Mesothelial cell of epicardium (in vitro differentiated cells): Measurements from ENCODE around the gene MIPOL1. TPM values are rescaled to one million over a fixed set of nuclear protein-coding genes. Genes with fewer than 3 reads are reported as not detected.
"Not testable (repeated sequence)": the region's sequence is repeated elsewhere in the genome, so short reads cannot be mapped to it uniquely, and the experiment has no call there.

Source experiments
- DNase-seq, 2 experiments: peaks; one replicate each; pipeline ENCODE4 v3.0.0; 2021; ENCODE audit warnings: low spot score in 2 of 2; ENCODE audit not compliant: unreplicated experiment in 2 of 2
- H3K27ac Mint-ChIP-seq: 2 replicates; pipeline ENCODE4 v1.8.0; 2021; ENCODE audit warnings: mixed read lengths
- H3K27me3 Mint-ChIP-seq: 2 replicates; pipeline ENCODE4 v1.8.0; 2021; ENCODE audit warnings: low read depth, mixed read lengths
- H3K36me3 Mint-ChIP-seq: 2 replicates; pipeline ENCODE4 v1.8.0; 2021; ENCODE audit warnings: mixed read lengths
- H3K4me1 Mint-ChIP-seq: 2 replicates; pipeline ENCODE4 v1.8.0; 2021; ENCODE audit warnings: mixed read lengths
- H3K4me3 Mint-ChIP-seq: 2 replicates; pipeline ENCODE4 v1.8.0; 2021; ENCODE audit warnings: mild to moderate bottlenecking, moderate library complexity, mixed read lengths
- H3K9me3 Mint-ChIP-seq: 2 replicates; pipeline ENCODE4 v1.8.0; 2021; ENCODE audit warnings: mixed read lengths
- total RNA-seq: library from RNA; stranded (reverse); gene quantifications from 3 replicates; pipeline ENCODE4 v1.2.1, GENCODE V29; 2021
- TF ChIP-seq, protein P1 (sequence below): fragments of 200-600 bp; sonication (generic); IDR thresholded peaks from one replicate; pipeline ENCODE4 v1.5.0; 2021; ENCODE audit warnings: antibody characterized with exemption; ENCODE audit not compliant: unreplicated experiment

Gene MIPOL1
- total RNA-seq, 1 donor from 2014 or later: 28.4 TPM

DNA sequence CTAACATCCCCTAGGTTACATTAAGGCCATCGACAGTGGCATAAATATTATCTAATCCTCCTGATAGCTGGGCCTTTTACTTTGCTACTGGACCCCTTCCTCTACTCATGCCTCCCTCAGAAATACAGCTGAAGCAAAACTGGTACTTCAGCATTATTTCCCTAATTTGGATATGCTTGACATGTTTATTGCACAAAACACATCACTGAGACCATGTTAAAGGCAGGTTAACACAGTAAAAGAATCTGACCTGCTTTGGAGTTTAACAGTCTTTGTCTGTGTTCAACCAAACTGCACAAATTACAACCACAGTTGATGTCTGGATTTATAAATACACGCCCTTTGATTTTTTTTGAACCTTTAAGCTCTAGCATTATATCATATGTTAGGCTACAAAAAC lies 240.7 kb downstream of the MIPOL1 start:
- Mint-ChIP-seq H3K27ac (peak overlapping the region; percentile 26), H3K9me3 (peaks cover 31% of the 10 kb centered on the region), H3K27me3 (no peaks in the 10 kb centered on the region), H3K4me3 (no peak overlapping the region), H3K4me1 (peaks cover 20% of the 10 kb centered on the region), H3K36me3 (peaks cover 32% of the 10 kb centered on the region)
- TF ChIP-seq, protein P1, sequence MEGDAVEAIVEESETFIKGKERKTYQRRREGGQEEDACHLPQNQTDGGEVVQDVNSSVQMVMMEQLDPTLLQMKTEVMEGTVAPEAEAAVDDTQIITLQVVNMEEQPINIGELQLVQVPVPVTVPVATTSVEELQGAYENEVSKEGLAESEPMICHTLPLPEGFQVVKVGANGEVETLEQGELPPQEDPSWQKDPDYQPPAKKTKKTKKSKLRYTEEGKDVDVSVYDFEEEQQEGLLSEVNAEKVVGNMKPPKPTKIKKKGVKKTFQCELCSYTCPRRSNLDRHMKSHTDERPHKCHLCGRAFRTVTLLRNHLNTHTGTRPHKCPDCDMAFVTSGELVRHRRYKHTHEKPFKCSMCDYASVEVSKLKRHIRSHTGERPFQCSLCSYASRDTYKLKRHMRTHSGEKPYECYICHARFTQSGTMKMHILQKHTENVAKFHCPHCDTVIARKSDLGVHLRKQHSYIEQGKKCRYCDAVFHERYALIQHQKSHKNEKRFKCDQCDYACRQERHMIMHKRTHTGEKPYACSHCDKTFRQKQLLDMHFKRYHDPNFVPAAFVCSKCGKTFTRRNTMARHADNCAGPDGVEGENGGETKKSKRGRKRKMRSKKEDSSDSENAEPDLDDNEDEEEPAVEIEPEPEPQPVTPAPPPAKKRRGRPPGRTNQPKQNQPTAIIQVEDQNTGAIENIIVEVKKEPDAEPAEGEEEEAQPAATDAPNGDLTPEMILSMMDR: no peak
- no peak for DNase-seq

DNA sequence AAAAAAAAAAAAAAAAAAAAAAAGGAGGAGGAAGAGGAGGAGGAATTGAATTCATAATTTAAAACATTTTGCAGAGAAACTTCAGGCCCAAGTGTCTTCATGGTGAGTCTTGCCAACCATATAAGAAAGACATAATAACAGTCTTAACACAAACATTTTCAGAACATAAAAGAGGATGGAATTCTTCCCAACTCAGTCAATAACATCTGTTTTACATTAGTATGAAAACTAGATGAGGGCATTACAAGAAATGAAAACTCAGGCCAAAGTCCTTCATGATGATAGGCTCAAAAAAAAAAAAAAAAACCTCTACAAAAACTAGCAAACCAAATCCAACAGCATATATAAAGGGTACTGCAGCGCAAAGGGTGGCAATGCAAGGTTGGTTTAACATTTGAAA lies 245.7 kb downstream of the MIPOL1 start:
- Mint-ChIP-seq H3K27ac (no peak overlapping the region), H3K9me3 (peaks cover 30% of the 10 kb centered on the region), H3K36me3 (peaks cover 24% of the 10 kb centered on the region), H3K4me3 (no peak overlapping the region), H3K4me1 (peaks cover 21% of the 10 kb centered on the region), H3K27me3 (no peaks in the 10 kb centered on the region)
- DNase-seq: no peak
- TF ChIP-seq, protein P1: no peak

DNA sequence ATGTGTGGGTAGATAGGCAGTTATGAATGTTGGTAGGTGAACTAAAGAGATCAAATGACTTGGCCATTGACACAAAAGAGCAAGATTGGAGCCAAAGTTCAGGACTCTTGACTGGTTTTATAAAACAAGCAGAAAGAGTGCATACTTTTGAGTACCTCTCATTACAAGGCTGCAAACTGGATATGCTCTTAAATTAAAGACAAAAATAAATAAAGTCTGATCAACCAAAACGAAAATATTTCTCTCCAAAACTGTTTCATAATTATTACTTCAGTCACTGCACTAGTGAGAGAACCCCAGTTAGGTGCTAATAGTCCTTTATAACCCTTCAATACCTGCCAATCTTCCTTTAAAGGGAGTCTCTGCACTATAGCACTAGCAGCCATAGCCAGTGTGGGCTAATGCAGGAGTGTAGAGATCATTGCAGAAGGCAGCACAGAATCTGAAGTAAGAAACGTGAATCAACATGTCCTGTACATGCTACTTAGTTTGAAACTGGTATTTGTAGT lies 250.2 kb downstream of the MIPOL1 start:
- H3K36me3 Mint-ChIP-seq: peaks cover 13% of the 10 kb centered on the region
- no peak for DNase-seq
- peaks cover 16% of the 10 kb centered on the region for H3K9me3 Mint-ChIP-seq
- peaks cover 35% of the 10 kb centered on the region for H3K4me1 Mint-ChIP-seq
- peak overlapping the region; percentile 78 for H3K27ac Mint-ChIP-seq
- TF ChIP-seq, protein P1: no peak
- no peaks in the 10 kb centered on the region for H3K27me3 Mint-ChIP-seq
- no peak overlapping the region for H3K4me3 Mint-ChIP-seq

DNA sequence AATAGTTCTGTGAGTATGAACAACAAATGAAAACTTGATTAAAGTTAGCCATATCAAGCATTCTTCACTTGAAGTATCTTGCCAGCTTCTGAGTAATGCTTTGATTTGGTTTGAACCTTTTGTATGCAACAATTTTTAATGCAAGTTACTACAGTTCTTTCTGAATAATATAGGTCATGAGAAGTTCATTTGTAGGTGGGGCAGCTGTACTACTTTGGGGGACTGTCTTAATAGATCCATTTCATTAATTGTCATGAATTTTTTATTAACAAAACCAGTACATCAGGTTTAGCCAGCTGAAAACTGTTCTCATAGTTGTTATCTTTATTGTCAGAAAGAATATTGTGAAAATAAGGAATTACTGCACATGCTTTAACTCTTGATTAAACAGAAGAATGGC lies 254.6 kb downstream of the MIPOL1 start:
- Mint-ChIP-seq H3K9me3 (peaks cover 4% of the 10 kb centered on the region), H3K4me1 (peaks cover 54% of the 10 kb centered on the region), H3K27ac (peak overlapping the region; percentile 85), H3K4me3 (peak overlapping the region; percentile 22), H3K27me3 (no peaks in the 10 kb centered on the region), H3K36me3 (peaks cover 4% of the 10 kb centered on the region)
- TF ChIP-seq, protein P1: no peak
- no peak for DNase-seq

DNA sequence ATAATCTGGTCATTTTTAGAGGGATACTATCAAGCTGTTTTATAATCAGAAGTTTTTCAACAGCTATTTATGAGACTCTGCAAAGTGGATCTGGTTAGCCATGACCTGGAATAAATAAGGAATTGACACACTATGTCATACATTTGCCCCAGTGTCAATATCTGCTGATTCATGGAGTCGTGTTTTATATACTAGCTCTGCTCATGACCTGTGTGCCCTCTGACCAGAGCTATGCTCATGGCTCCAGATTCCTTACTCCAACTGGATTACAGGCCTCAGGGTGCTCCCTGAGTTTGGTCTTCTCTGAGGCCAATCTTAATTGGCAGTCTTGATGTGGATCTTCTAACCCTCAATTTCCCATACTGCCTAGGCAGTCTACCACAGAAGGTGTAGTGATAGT lies 256.2 kb downstream of the MIPOL1 start:
- Mint-ChIP-seq H3K36me3 (peaks cover 2% of the 10 kb centered on the region), H3K4me1 (peaks cover 37% of the 10 kb centered on the region), H3K27me3 (no peaks in the 10 kb centered on the region), H3K27ac (peak overlapping the region; percentile 50), H3K9me3 (peaks cover 6% of the 10 kb centered on the region), H3K4me3 (no peak overlapping the region)
- TF ChIP-seq, protein P1: no peak
- no peak for DNase-seq

GRCh38 chr14:37457334-37457733 lies 259.6 kb downstream of the MIPOL1 start:
- H3K4me3 Mint-ChIP-seq: no peak overlapping the region
- TF ChIP-seq, protein P1: no peak
- H3K27me3 Mint-ChIP-seq: no peaks in the 10 kb centered on the region
- DNase-seq: no peak
- peaks cover 23% of the 10 kb centered on the region for H3K36me3 Mint-ChIP-seq
- H3K27ac Mint-ChIP-seq: no peak overlapping the region
- H3K9me3 Mint-ChIP-seq: peaks cover 23% of the 10 kb centered on the region
- peaks cover 26% of the 10 kb centered on the region for H3K4me1 Mint-ChIP-seq

- Mint-ChIP-seq H3K4me1 (peaks cover 16% of the 10 kb centered on the region), H3K9me3 (peaks cover 42% of the 10 kb centered on the region), H3K36me3 (peaks cover 37% of the 10 kb centered on the region)
- H3K4me3 Mint-ChIP-seq, DNase-seq, H3K27ac Mint-ChIP-seq, H3K27me3 Mint-ChIP-seq: not testable (repeated sequence)
Measured at GRCh38 chr14:37462426-37462825, 264.7 kb downstream of the MIPOL1 start.
